ENCODE data around the gene SPG7.
"Not testable (repeated sequence)": the region's sequence is repeated elsewhere in the genome, so short reads cannot be mapped to it uniquely, and the experiment has no call there.

Gene SPG7

DNA sequence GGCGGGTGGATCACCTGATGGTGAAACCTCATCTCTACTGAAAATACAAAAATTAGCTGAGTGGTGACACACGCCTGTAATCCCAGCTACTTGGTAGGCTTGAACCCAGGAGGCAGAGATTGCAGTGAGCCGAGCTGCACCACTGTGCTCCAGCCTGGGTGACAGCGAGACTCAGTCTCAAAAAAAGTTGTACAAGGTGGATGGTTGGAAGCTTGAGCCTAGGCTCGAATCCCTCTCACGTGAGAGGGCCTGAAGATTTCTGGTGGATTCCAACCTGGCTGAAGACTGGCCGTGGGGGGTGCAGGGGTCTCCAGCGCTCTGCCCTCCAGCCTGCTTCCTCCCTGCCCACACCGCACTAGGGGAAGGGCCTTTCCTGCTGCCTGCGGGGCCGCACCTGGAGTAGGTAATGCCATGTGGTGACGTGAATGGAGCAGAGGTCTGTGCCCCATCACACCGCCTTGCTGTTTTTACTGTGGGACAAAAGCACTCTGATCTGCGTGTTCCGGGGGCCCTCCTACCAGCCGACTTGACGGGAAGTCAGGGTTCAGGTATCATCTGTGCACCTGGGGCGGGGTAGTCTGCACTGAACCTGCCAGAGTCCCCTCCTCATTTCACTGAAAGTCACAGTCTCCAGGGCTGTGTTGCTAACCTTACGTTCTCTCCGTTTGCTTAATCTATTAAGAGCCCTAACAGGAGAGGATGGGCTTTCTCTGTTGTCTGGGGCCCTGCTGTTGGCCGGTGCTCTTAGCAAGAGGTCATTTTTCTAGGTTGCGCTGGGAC lies 56.5 kb downstream of the SPG7 start:
- DNase-seq (ENCODE audit: low spot score), result no peak

DNA sequence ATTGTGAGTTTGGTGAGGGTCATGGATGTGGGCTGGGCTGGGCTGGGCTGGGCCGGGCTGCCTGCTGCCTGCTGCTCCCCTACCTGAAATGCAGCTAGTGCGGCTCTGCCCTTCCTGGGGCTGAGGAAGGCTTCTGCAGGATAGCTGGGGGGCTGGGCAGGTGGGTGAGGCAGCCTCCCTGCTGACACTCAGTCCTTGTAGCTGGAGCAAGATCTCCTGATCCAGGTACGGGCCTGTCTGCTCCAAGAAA lies 57.0 kb downstream of the SPG7 start:
- DNase-seq (ENCODE audit: low spot score), result no peak

DNA sequence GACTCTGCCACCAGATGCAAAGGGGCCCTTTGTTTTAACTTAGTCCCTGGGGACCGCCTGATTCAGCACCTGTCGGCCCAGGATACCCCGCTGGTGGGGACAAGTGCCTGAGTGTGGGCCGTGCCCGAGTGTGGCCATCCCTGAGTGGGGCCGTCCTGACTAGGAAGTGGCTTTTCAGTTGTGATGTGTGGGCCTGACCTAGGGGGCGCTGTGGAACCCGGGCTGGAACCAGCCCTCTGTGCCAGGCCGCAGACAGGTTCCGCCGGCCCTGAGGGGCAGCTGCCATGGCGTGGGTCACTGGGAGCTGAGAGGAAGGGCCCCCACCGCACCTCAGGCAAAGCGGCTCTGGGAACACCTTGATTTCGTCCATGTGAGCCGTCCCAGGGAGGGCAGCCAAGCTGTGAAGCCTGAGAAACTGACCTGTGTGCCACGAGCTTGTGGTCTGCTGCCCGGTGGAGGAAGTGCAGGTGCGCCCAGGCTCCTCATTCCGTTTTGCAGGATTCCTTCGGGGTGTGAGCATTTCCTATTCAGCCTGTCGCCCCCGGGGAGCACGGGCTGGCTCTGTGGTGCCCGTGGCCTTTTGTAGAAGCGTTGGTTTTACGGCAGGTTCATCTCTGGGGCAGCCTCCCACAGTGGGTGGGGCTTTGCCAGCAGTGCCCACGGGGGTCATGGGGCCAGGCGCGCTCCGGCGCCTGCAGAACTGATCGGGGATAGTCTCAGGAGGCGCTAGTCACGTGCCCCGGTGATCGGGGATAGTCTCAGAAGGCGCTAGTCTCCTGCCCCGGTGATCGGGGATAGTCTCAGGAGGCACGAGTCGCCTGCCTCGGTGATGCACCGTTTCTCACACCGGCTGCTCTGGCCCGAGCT lies 57.5 kb downstream of the SPG7 start:
- peak; percentile 78 for DNase-seq (ENCODE audit: low spot score)

DNA sequence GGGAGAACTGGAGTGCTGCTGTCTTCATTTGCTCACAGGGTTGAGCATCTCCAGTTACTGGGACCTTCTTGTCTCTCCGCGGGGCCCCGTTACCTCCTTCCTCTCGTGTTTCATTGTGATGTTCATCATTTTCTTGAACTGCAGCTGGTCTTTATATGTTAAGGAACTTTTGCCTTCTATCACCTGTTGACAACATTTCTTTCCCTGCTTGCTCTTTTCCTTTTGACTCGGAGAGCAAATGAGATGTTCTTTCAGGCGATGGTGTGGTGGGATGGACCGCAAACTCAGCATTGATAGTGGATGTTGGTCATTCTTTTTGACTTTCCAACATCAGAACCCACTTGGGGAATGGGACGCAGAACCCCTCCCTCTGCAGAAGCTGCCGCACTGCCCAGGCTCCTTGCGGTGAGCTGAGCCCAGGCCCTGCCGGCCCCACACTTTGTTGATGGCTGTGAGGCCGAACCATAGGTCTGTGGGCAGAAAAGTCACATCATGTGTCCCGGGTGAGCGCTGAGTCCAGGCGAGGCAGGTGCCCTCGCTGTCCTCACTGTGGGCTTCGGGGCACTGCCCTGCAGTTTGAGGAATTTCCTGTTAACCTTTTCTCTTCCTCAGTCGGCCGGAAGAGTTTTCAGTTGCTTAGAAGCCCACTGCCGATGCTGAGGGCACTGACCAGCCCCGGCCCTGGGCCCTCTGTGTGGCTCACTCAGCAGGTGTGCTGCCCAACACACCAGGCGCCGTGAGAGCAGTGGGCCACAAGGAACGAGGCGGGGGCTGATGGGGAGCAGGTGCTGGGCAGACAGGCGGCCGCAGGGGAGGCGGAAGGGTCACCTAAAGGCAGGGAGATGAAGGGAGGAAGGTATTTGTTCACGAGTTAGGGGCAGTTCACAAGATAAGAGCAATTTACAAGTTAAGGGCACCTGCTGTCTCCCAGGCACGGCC lies 59.7 kb downstream of the SPG7 start:
- DNase-seq (ENCODE audit: low spot score), result no peak

DNA sequence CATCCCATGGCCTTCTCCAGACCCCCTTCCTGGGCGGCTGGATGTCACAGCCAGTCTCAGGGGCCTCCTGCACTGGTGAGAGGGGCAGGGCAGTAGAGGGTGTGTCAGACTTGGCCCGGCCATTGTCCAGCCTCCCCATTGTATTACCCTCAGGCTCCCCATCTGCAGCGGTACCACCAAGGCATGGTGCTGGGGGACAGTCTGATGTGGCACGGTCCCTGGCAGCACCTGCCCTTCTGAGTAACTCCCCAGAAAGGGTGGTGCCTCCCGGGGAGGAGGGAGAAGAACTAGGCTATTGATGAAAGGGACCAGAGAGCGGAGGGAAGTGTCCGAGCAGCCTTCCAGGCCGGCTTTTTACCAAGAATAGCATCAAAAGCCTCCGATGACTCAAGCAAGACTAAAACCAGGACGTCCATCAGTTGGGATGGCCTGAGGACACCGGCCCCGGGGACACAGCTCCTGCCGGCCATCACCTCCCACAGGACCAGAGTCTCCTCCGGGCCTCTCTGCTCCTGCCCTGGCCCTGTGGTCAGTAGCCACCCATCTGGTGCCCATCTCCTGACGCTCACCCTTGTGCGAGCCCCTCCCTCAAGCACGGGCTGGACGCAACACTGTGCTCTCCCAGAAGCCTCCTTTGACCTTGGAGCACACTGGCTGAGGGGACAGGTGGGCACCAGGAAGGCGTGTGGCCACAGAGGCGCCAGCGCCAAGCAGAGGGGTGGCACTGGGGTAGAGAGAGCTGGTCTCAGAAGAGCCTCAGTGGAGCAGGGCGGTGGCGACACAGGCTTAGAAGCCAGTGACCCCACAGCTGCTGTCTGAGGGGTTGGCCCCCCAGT lies 61.5 kb downstream of the SPG7 start:
- DNase-seq (ENCODE audit: low spot score), result no peak

DNA sequence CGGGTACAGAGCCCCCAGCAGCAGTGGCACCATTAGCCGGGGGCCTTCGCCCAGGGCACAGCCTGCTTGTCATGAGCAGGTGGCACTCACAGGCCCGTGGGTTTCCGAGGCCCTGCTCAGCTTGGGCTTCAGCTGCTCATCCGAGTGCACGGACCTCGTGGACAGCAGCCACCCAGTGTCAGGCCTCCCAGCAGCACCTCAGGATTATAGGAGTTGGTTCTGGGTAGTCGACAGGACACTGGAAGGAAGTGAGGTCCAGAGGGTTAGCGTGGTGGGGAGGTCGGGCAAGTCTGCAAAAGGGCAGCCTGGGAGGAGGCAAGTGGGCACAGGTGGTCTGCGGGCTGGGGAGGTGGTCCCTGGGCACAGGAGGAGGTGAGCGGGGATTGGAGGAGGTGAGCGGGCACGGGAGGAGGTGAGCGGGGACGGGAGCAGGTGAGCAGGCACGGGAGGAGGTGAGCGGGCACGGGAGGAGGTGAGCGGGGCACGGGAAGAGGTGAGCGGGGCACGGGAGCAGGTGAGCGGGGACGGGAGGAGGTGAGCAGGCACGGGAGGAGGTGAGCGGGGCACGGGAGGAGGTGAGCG lies 62.2 kb downstream of the SPG7 start:
- DNase-seq (ENCODE audit: low spot score), result no peak

DNA sequence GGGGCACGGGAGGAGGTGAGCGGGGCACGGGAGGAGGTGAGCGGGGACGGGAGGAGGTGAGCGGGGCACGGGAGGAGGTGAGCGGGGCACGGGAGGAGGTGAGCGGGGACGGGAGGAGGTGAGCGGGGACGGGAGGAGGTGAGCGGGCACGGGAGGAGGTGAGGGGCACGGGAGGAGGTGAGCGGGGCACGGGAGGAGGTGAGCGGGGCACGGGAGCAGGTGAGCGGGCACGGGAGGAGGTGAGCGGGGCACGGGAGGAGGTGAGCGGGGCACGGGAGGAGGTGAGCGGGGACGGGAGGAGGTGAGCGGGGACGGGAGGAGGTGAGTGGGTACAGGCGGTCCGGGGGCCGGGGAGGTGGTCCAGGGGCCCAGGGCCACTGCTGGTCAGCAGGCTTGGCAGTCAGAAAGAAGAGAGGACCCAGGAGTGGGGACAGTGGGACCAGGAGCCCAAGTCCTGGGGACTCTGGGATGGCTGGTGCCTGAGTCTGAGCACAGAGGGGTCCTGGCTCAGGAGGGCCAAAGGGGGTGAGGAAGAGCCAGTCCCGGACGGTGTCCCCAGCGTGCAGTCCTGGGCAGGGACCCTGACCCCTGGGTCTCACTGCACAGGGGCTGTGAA lies 62.9 kb downstream of the SPG7 start:
- not testable (repeated sequence) for DNase-seq (ENCODE audit: low spot score)

DNA sequence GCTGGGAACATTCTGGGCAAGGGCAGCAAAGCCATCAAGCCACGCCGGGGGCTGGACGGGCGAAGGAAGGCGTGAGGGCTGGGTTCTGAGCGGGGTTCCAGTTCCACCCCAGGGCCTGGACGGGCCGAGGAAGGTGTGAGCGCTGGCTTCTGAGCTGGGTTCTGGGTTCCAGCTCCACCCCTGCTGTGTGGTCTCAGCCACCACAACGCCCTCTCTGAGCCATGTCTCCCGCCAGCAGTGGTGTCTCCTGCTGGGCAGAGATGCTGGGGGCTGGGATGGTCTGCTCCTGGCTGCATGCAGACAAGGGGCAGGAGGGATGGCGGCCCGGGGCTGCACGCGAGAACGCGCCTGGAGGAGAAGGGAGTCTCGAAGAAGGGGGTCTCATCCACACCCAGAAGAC lies 63.4 kb downstream of the SPG7 start:
- no peak for DNase-seq (ENCODE audit: low spot score)

DNA sequence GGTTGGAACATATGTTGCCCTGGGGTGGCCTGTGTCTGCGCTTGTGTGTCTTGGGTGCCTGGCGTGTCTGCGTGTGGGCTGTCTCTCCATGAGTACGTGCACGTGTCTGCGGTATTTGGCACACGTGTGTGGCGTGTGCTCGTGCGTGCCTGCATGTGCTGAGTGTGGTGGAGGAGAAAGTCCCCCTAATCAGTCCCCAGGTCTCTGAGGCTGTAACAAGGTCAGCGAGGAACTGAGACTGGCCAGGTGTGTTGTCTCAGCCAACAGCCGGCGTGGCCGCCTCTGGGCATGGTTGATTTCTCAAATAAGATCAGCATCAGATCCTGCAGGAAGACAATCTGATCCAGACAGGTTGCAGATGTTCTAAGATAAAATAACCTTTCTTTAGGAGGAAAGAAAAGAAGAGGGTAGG lies 63.9 kb downstream of the SPG7 start:
- no peak for DNase-seq (ENCODE audit: low spot score)

DNA sequence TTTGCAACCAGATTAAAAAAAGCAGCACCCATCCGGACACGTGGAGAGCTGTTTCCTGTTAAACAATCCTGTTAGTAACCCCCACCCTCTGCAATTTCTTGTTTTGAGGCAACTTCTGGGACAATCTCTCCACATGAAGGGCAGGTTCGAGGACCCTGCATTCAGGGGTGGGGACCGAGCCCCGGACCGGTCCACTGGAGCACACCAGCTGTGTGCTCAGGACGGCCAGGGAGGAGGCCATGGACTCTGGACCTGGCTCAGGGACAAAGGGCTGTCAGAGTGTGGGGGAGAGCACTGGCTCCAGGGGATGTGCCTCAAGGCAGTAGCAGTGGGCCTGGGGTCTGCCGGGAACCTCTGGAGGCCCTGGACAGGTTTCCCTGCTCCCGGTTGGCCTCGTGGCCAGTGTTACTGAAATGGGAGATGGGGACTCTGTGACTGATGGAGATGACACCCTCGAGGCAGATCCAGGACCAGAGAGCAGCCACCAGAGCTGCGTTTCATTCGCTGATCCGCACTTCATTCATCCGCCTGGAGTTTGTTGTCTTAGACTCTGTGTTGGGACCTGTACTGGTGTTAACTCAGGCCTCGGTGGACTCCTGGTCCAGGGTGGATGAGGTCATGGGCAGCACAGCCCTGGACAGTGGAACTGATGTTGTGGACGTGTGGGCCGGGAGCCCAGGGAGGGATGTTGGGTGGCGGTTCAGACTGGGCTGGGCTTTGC lies 64.4 kb downstream of the SPG7 start:
- no peak for DNase-seq (ENCODE audit: low spot score)

DNA sequence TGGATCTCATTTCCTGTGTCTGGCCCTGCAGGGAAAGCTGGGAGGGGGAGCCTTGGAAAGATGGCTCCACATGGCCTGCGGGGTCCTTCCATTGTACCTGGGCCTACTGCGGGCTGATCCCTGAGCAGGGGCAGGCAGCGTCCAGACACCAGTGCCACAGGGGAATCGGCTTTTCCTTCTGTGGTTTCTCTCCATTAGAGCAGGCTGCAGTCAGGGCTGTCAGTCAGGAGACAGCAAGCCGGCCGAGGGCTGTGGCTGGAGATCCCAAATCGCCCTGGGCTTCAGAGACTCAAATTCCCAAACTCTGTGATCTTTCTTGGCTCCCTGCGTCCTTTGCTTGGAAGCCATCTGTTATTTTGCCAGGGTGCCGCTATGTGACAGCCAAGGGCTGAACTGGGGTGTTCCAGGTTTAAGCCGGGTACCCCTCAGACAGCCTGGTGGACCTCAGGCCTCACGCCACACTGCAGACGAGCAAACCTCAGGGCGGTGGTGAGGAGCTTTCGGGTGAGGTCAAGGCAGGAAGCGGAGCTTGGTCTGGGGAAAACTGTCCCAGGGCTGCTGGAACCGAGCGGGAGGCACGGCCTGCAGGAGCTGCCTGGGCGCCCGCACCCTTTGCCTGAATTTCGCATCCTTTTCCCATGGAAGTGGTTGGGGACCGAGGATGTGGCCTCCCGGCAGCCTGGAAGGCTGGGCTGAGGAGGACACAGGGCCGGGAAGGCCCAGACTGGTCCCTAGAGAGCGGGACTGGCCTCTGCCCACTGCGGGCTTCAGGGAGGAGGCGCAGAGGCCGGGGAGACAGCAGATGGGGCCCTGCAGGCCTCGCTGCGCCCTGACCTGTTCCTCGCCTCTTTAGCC lies 65.8 kb downstream of the SPG7 start:
- no peak for DNase-seq (ENCODE audit: low spot score)

DNA sequence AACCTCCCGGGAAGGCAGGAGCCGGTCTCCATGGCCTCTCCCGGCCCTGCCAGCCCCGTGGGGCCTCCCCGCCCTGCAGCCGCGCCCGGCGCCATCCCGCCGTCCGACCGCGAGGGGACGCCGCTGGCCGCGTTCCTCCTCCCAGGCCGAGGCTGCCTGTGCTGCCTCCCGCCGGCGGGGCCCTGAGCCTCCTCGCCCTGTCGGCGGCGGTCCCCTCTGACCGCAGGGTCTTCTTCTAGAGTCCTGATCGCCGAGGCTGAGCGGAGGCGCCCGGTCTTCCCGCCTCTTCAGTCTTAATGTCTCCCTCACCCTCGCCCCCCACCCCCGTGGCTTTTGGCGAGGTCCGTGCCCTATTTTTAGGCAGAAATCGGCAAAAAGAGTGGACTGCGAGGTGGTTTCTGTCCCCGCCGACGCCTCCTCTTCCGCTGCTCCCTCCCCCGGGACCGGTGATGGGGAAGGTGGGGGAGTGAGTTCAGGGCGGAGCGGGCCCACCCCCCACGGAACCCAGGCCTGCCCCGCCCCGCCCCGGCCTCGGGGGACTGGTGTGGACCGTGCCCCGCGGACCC lies 66.6 kb downstream of the SPG7 start:
- DNase-seq (ENCODE audit: low spot score), result peak; percentile 78

DNA sequence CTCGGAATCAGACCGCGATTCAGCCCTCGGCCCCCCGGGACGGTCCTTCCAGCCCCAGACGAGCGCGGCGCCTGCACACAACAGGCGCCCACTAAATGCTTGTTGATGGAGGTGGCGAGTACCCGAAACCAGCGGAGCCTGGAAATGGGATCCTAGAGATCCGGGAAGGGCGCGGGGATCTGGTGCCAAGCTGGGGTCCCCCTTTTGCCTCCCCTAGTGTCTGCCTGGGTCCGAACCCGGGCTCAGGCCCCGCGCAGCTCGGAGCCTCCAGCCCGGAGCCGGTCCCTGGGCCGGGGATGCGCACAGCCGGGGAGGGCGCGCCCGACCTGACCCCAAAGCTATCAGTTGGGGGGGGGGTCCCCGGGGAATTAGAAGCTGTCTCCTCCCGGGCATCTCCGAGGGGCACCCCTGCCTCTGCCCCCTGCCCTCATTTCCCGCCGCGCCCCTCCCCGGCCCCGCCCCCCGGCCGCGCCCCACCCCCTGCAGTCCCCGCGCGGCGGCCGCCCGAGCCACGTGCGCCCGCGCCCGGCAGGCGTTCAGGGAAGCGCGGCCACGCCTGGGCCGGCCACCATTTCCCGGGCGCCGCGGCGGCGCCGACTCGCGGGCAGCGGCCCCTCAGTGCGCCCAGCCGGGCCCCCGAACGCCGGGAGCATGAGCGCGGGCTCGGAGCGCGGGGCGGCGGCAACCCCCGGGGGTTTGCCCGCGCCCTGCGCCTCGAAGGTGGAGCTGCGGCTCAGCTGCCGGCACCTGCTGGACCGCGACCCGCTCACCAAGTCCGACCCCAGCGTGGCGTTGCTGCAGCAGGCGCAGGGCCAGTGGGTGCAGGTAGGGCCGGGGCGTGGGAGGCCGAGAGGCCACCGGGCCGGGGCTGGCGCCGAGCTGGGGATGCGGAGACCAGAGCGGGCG lies 67.3 kb downstream of the SPG7 start, which contains the start of gene CPNE7:
TSS of gene CPNE7 (plus strand) at position 512 of the 906 bp plus-strand sequence. CDS start at position 652, 140 bp downstream.
- DNase-seq (ENCODE audit: low spot score), result no peak

DNA sequence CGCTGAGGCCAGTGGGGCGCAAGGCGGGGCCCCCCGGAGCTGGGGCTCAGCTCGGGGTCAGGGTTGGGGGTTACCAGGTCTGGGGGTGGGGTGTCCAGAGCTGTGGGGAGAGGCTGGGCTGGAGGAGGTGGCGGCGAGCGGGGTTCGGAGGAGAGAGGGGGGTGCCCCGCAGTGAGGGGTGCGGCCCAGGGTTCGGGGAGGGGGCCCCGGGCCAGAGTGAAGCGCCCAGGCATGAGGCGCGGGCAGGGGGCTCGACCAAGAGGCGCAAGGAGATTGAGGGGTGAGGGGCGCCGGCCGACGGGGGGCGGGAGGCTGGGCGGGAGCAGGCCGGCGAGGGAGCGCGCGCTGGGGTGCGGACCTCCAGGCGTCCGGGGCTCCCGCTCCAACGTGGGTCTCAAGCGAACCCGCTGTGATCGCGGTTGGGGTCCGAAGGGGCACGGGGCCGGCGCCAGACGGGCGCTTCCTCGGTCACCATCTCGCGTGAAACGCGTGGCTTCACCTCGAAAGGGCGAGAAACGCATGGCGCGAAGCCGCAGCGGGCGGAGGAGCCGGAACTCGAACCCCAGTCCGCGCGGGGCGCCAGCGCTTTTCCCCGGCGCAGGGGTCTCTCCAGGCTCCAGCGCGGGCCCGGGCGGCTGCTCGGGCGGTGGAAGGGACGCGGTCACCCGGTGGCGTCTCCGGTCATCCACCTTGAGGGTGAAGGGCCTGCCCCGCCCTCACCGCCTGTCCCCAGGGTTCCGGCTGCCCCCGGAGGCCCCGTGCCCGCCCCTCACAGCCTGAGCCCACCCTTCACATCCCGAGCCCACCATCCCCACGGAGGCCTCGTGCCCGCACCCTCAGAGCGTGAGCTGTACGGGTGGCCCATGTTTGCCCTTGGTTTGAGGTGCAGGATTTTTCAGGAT lies 68.2 kb downstream of the SPG7 start:
- DNase-seq (ENCODE audit: low spot score), result no peak

DNA sequence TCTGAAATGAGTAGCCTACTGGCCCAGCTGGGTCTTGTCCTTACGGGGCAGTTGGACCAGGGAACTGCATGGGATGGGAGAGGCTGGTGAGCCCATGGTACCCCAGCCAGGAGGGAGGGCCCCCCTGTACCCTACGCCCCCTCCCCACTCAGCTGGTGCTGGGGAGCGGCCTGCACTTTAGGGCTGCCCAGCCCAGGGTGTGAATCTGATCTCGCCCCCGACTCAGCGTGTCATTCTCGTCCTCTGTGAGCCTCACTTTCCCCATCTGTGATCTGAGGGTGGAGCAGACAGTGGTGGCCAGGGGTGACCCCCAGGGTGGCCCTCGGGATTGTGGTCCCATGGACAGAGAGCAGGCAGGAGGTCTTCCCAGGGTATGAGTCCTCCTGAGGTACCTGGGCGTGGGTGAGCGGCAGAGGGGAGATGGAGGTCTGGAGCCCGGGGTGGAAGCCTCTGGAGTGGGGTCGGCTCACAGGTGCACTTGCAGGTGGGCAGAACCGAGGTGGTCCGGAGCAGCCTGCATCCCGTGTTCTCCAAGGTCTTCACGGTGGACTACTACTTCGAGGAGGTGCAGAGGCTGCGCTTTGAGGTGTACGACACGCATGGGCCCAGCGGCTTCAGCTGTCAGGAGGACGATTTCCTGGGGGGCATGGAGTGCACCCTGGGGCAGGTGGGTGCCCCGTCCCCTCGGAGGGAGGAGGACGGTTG lies 69.0 kb downstream of the SPG7 start:
- DNase-seq (ENCODE audit: low spot score), result no peak

DNA sequence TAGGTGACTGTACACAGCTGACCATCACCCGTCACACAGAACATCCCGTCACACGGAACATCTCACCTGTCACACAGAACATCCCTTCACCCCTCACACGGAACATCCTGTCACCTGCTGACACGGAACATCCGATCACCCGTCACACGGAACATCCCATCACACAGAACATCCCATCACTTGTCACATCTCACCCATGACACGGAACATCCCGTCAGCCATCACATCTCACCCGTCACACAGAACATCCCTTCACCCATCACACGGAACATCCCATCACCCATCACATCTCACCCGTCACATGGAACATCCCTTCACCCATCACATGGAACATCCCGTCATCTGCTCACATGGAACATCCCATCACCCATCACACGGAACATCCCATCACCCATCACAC lies 71.1 kb downstream of the SPG7 start:
- no peak for DNase-seq (ENCODE audit: low spot score)

All from HuH-7 (cell line).